NCI-H524 (cell line): ENCODE results near the gene HOXB5.

Experiments used
- DNase-seq, 2 experiments: peaks; one replicate each; lab custom pipeline; 2025; lab: John Stamatoyannopoulos, UW

Gene HOXB5

GRCh38 chr17:48603959-48604769 is 10.6 kb upstream of the HOXB5 start:
- no peak for DNase-seq

DNA sequence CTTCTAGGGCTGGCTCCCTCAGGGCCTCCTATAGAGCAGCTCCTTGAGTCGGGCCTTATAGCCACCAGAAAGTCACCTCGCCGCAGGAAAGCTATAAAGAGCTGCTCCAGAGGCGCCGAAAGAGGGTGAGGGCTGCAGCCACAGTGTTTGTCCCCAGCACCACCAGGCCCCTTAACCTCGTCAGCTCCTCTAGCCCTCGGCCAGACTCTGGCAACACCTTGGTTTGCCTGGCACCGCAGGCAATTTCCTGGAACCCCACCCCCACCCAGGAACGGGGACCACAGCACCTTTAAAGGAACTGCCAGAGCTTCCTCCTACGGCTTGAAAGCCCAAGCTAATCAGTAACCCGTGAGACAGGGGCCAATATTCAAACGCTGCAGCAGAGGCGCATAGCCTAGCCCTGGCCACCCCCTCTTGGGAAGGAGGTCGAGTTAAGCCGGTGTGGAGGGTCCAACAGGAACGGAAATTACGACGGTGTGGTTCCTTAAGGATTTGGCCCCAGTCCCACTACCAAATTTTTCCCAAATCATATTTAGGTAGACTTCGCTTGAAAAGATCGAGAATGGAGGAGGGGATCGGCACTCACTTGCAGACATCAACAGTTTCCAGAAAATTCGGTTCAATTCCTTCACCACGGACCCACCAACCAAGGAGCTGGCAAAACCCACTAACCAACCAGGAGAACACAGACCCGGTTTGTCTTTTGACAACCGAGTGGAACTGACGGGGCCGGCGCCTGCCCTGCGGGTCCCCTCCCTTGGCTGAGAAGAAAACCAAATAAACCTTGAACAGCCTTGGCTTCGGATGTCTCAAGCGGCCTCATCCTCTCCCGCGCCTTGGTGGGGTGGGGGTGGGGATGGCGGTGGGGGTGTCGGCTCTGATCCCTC is 8.2 kb upstream of the HOXB5 start:
- no peak for DNase-seq

DNA sequence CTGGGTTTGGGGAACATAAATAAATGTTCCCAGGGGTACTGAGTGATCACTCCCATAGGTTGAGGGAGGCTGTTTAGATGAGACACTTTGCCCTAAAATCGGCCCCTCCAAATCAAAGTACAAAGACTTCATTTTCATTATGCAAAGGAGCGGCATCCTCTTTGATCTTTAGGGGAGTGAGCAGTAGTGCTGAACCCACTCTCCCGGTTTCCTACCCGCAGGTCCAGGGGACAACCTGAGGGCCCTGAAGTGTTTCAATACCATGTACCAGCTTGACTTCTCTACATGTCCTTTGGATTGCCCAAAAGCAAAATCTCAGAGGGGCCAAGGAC is 7.6 kb upstream of the HOXB5 start:
- no peak for DNase-seq

GRCh38 chr17:48600244-48601098 is 6.9 kb upstream of the HOXB5 start:
- no peak for DNase-seq

DNA sequence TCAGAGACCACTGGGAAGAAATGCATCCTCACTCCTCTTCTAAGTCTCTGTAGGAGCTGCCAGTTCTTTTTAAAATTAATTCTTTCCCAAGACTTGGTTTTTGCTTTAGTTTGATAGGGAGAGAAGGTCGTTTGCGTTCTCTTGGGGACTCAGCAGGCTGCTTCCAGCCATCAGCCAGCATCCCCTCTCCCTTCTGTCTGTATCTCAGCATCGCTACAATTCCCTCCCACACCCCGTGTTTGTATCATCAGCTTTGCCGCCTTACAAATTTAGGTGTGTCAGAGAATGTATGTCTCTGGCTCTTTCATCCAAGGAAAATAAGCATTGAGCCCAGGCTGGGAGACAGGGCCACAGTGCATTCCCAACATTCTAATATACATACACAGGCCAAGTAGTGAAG is 5.8 kb upstream of the HOXB5 start:
- DNase-seq: no peak

GRCh38 chr17:48598736-48599135 is 5.2 kb upstream of the HOXB5 start:
- DNase-seq: no peak

DNA sequence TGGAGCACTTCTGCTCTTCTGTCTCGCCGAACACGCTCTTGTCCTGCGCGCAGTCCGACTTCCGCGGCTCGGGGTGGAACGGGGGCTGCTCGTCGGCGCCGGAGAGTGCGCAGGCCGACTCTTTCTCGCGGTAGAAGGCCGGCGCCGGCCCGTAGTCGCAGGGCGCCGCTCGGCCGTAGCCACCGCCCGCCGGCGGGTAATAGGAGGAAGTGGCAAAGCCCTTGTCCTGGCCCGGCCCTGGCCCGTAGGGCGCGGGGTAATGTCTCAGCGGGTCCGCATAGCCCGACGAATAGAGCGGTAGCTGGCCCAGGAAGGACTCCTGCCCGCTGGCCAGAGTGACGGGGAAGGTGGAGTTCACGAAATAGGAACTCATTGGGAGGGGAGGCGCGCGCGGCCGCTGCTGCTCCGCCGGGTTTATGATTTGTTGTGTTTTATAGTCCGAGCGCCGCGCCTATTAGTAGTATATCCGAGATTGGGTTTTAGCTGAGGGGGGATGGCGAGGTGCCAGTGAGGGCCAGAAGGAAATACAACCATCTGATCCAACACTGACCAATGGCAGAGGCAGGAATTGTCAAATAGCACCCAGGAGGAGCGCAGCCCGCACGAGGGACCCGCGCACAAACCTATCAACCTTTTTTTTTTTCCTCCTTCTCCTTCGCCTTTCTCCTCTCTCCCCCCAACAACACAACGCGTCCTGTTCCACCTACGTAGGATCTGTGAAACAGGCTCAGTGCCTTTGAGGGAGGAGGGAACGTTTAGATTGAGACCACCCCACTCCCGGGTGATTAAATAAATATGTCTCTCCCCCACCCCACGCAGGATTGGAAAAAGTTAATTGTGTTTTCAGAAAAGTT is 4.4 kb upstream of the HOXB5 start:
- DNase-seq: no peak

DNA sequence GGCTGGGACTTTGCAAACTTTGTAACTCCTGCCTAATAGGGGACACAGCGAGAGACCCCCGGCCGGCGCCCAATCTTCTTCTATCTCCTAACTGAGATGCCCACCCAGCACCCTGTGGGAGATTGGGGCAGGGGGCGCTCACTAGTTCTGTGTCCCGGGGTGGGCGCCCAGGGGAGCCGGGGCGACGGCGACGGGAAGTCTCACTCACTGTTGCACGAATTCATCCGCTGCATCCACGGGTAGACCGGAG is 3.9 kb upstream of the HOXB5 start:
- DNase-seq: no peak

DNA sequence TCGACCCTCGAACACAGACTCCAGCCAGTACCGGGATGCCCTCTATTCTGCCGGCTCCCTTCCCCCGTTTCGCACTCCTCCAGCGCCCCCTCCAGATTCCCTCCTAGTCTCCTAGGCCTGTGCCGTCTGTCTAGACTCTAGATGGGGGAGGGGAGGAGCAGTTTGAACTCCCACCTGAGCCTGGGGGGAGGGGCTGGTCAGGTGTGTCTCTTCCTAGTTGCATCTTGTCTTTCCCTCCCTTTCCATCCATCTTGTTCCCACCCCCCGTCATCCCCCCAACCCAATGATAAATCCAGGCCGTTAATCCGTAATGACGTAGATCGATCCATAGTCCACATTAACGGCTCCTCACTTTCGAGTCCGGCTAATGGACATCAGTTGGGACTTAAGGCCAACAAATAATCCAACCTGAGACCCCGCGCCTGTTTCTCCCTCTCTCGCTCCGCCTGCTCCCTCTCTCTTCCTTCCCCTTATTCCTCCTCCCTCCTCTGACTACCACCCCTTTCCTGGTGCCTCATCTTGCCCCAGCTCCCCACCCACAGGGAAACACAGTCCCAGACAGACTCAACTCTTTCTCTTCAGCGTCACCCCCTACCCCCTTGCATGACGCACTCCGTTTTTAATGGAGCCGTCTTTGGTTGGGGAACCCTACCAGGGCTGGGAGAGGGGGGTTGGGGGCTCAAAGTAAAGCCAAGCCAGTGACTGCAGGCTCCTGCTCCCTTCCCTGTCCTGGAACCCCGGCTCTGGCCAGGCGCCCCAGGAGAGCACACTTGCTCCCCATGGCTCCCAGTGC is 3.4 kb upstream of the HOXB5 start:
- no peak for DNase-seq

- peak in 1 of 2 experiments; percentile 30 for DNase-seq
Measured at GRCh38 chr17:48596000-48596734, 2.6 kb upstream of the HOXB5 start.

GRCh38 chr17:48595278-48595999 is 1.9 kb upstream of the HOXB5 start:
- DNase-seq: no peak

DNA sequence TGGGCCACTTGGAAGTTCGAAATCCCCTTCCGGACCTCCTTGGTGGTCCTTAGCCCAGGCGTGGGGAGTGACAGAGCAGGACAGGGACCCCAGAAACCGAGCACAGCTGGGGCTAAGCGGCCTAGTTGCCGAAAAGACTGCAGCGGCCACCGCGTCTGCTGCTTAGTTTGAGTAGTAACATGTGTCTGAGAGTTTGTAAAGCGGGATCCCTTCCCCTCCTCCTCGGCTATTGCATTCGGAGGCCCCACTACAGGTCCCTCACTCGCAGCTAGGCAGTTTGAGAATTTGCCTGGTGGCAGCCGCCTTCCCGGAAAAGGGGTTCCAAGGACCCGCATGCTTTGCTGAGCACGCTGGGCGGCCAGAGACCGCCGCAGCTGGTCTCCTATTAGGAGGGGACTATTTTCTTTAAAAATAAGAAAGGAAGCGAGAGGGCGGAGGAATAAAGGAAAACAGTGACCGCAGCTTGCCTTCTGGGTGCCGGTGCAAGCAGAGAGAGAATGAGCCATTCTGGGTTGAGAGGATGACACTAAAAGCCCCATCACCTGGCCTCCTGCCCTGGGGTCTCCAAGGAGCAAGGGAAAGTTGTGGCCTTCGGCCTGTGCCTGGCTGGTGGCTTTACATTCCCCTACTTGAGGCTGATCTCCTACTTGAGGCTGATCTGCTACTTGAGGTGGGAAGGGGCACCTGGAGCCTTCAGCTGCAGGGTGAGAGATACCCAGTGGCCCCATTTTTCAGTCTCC is 1.1 kb upstream of the HOXB5 start:
- DNase-seq: no peak

DNA sequence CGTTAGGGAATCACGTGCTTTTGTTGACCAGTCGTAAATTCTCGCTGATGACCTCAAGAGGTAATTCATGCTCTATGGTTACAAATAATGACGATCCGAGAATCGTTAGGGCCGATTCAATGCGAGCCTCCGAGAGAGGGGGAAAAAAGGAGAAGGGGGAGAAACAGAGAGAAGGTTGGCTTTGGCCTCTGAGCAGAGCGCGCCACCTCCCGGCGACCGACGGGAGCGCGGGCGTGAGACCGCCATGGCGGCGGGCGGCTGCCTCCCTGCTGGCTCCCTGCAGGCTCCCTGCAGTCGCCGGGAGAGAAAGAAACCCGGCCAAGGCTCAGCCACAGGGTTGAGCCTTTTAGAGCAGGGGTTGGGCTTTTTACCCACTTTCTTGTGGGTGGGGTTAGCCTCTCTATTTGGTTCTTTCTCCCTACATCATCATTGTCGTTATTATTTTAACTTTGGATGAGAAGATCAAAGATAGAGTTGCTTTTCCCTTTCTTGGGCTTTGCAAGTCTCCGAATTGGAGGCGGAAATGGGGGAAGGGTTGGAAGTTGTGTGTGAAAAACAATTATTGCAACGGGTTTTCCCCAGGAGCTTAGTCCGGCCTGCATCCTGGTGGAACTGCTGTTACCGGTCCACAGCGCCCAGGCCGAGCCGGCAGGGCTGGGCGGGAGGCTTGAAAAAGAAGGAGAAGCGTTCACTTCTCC is 410 bp upstream of the HOXB5 start:
- peak; percentile 59 to 85 for DNase-seq

- no peak for DNase-seq
Measured at GRCh38 chr17:48592577-48592976, 1.0 kb downstream of the HOXB5 start.

DNA sequence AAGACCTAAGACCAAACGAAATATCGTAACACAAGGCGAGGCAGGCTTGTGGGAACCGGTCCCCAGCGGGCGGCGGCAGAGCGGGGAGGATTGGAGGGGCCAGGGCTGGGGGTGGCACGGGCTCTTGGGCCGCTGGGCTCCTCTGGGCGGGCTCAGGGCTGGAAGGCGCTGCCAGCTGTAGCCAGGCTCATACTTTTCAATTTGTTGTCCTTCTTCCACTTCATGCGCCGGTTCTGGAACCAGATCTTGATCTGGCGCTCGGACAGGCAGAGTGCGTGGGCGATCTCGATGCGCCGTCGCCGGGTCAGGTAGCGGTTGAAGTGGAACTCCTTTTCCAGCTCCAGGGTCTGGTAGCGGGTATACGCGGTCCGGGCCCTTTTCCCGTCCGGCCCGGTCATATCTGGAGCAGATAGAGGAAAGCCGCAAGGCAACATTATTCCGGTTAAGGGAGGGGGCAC is 1.5 kb downstream of the HOXB5 start:
- no peak for DNase-seq

GRCh38 chr17:48591255-48592056 is 2.1 kb downstream of the HOXB5 start:
- DNase-seq: no peak

GRCh38 chr17:48590607-48591161 is 2.9 kb downstream of the HOXB5 start:
- no peak for DNase-seq
